HepG2 (cell line): ENCODE data around the gene MTSS2. TPM values are rescaled to one million over a fixed set of nuclear protein-coding genes. Genes with fewer than 3 reads are reported as not detected.

Source experiments
- CHD4 ChIP-seq: fragments of 200-600 bp; sonication (generic); IDR thresholded peaks from 2 replicates; pipeline ENCODE4 v1.7.0; 2017; ENCODE audit warnings: mild to moderate bottlenecking, low read length, borderline replicate concordance
- DNMT1 ChIP-seq: sonication (generic); formaldehyde crosslinking; IDR thresholded peaks from 2 replicates; pipeline ENCODE4 v1.5.1; 2020; ENCODE audit warnings: mild to moderate bottlenecking, missing genetic modification reagents
- ISL2 ChIP-seq: sonication (generic); formaldehyde crosslinking; IDR thresholded peaks from 2 replicates; pipeline ENCODE4 v1.5.0; 2020; ENCODE audit warnings: missing genetic modification reagents
- KLF11 ChIP-seq: IDR thresholded peaks from 2 replicates; pipeline ENCODE4 v1.6.1; 2016; ENCODE audit warnings: missing compliant biosample characterization
- NBN ChIP-seq: fragments of 450-650 bp; conservative IDR thresholded peaks from 2 replicates; pipeline ENCODE4 v1.6.1; 2017
- NFKBIZ ChIP-seq: IDR thresholded peaks from 2 replicates; pipeline ENCODE4 v1.6.1; 2018; ENCODE audit warnings: missing genetic modification reagents, missing compliant biosample characterization
- PATZ1 ChIP-seq: sonication (generic); formaldehyde crosslinking; IDR thresholded peaks from 2 replicates; pipeline ENCODE4 v1.4.0; 2020; ENCODE audit warnings: missing genetic modification reagents
- PHF5A ChIP-seq: IDR thresholded peaks from one replicate; pipeline ENCODE4 v1.6.1; 2018; ENCODE audit warnings: low read depth, missing genetic modification reagents; ENCODE audit not compliant: unreplicated experiment
- SAP130 ChIP-seq: IDR thresholded peaks from 2 replicates; pipeline ENCODE4 v1.6.1; 2016; ENCODE audit warnings: low read depth
- TBX2 ChIP-seq: sonication (generic); formaldehyde crosslinking; IDR thresholded peaks from 2 replicates; pipeline ENCODE4 v1.5.0; 2020; ENCODE audit warnings: missing genetic modification reagents, mild to moderate bottlenecking, borderline replicate concordance
- ZFP36 ChIP-seq: fragments of 150-350 bp; IDR thresholded peaks from 2 replicates; pipeline ENCODE4 v1.6.1; 2018; ENCODE audit warnings: borderline replicate concordance, low read length, low read depth; ENCODE audit not compliant: partially characterized antibody
- ZIK1 ChIP-seq: sonication (generic); formaldehyde crosslinking; IDR thresholded peaks from 2 replicates; pipeline ENCODE4 v1.5.0; 2020; ENCODE audit warnings: mild to moderate bottlenecking, low read depth, missing genetic modification reagents, borderline replicate concordance
- ZNF326 ChIP-seq: sonication (generic); formaldehyde crosslinking; IDR thresholded peaks from 2 replicates; pipeline ENCODE4 v1.4.0; 2020; ENCODE audit warnings: missing genetic modification reagents, borderline replicate concordance
- ZNF766 ChIP-seq: sonication (generic); formaldehyde crosslinking; IDR thresholded peaks from 2 replicates; pipeline ENCODE4 v1.5.0; 2020; ENCODE audit warnings: missing genetic modification reagents, borderline replicate concordance
- ZNF772 ChIP-seq: sonication (generic); formaldehyde crosslinking; IDR thresholded peaks from 2 replicates; pipeline ENCODE4 v1.5.0; 2020; ENCODE audit warnings: mild to moderate bottlenecking, missing genetic modification reagents
- ZSCAN30 ChIP-seq: sonication (generic); formaldehyde crosslinking; IDR thresholded peaks from 2 replicates; pipeline ENCODE4 v1.5.0; 2020; ENCODE audit warnings: mild to moderate bottlenecking, missing genetic modification reagents
- polyA plus RNA-seq, 8 experiments: library from polyadenylated mRNA; depleted of rRNA in 3 of 8; stranded (reverse) in 7 of 8; unstranded in 1 of 8; fragments of >200 nt; fragmentation: Illumina TruSeq in 4 of 8; extraction: Trizol in 4 of 8; gene quantifications; 2 replicates each; pipeline versions ENCODE4 v1.2.1 to v1.2.3, GENCODE V29; 2011 to 2016; ENCODE audit warnings: low read depth in 4 of 8, missing spikeins in 1 of 8, mixed read lengths in 1 of 8; ENCODE audit not compliant: insufficient read depth in 1 of 8
- total RNA-seq, 5 experiments: library from RNA; depleted of rRNA; stranded (reverse); fragments of >200 nt; fragmentation: Illumina TruSeq; extraction: Trizol; gene quantifications; 2 replicates each; pipeline ENCODE4 v1.2.3, GENCODE V29; 2016; ENCODE audit warnings: low read depth in 1 of 5
- TF ChIP-seq, protein P1 (sequence below): sonication (generic); formaldehyde crosslinking; IDR thresholded peaks from 2 replicates; pipeline ENCODE4 v1.8.1; 2023; ENCODE audit warnings: mild to moderate bottlenecking, inconsistent platforms, moderate library complexity, missing genetic modification reagents, borderline replicate concordance
- TF ChIP-seq, protein P2 (sequence below), 2 experiments: IDR thresholded peaks; 2 replicates each; pipeline ENCODE4 v1.6.1; 2011 to 2012; ENCODE audit warnings: low read length in 2 of 2, borderline replicate concordance in 1 of 2, low read depth in 1 of 2, mild to moderate bottlenecking in 1 of 2, moderate library complexity in 1 of 2
- TF ChIP-seq, protein P3 (sequence below): sonication (generic); formaldehyde crosslinking; IDR thresholded peaks from 2 replicates; pipeline ENCODE4 v1.4.0; 2020; ENCODE audit warnings: missing genetic modification reagents

Gene MTSS2
- total and polyA plus RNA-seq, 2 of the 13 experiments (the other 11 are each of a cell fraction or from before 2014, with no cell fraction given): 132 to 242 TPM

- no peak for TF ChIP-seq CHD4
- TF ChIP-seq, protein P1, sequence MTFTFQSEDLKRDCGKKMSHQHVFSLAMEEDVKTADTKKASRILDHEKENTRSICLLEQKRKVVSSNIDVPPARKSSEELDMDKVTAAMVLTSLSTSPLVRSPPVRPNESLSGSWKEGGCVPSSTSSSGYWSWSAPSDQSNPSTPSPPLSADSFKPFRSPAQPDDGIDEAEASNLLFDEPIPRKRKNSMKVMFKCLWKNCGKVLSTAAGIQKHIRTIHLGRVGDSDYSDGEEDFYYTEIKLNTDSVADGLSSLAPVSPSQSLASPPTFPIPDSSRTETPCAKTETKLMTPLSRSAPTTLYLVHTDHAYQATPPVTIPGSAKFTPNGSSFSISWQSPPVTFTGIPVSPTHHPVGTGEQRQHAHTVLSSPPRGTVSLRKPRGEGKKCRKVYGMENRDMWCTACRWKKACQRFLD (CRISPR knock-in tag): 0 out of 2 replicates have a peak, but pooled peaks have one; percentile 87
- peak; percentile 43; the same call in 1 of the 2 replicates for TF ChIP-seq ZNF766 (CRISPR knock-in tag)
- no peak for TF ChIP-seq NBN
- TF ChIP-seq PATZ1 (CRISPR knock-in tag): peak; percentile 90
- TF ChIP-seq TBX2 (CRISPR knock-in tag): peak; percentile 79
- TF ChIP-seq ZFP36: no peak
- TF ChIP-seq ZNF772: no peak; the same call in none of the 2 replicates
- TF ChIP-seq, protein P2, sequence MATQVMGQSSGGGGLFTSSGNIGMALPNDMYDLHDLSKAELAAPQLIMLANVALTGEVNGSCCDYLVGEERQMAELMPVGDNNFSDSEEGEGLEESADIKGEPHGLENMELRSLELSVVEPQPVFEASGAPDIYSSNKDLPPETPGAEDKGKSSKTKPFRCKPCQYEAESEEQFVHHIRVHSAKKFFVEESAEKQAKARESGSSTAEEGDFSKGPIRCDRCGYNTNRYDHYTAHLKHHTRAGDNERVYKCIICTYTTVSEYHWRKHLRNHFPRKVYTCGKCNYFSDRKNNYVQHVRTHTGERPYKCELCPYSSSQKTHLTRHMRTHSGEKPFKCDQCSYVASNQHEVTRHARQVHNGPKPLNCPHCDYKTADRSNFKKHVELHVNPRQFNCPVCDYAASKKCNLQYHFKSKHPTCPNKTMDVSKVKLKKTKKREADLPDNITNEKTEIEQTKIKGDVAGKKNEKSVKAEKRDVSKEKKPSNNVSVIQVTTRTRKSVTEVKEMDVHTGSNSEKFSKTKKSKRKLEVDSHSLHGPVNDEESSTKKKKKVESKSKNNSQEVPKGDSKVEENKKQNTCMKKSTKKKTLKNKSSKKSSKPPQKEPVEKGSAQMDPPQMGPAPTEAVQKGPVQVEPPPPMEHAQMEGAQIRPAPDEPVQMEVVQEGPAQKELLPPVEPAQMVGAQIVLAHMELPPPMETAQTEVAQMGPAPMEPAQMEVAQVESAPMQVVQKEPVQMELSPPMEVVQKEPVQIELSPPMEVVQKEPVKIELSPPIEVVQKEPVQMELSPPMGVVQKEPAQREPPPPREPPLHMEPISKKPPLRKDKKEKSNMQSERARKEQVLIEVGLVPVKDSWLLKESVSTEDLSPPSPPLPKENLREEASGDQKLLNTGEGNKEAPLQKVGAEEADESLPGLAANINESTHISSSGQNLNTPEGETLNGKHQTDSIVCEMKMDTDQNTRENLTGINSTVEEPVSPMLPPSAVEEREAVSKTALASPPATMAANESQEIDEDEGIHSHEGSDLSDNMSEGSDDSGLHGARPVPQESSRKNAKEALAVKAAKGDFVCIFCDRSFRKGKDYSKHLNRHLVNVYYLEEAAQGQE (IDR thresholded peaks at IDR 0.05; ENCODE audit: borderline replicate concordance in 1 of 2, low read depth in 1 of 2, low read length in 2 of 2): 0 out of 4 replicates have a peak, but pooled peaks of 1 of the 2 experiments have one; percentile 24
- TF ChIP-seq SAP130: peak; percentile 19; the same call in 1 of the 2 replicates
- no peak for TF ChIP-seq KLF11 (CRISPR knock-in tag)
- TF ChIP-seq PHF5A (CRISPR knock-in tag): no peak
- no peak for TF ChIP-seq ZSCAN30
- peak; percentile 83 for TF ChIP-seq ISL2 (CRISPR knock-in tag)
- no peak for TF ChIP-seq ZNF326
- TF ChIP-seq NFKBIZ (CRISPR knock-in tag): no peak
- TF ChIP-seq DNMT1 (CRISPR knock-in tag): no peak
- TF ChIP-seq ZIK1 (CRISPR knock-in tag): no peak
- TF ChIP-seq, protein P3, sequence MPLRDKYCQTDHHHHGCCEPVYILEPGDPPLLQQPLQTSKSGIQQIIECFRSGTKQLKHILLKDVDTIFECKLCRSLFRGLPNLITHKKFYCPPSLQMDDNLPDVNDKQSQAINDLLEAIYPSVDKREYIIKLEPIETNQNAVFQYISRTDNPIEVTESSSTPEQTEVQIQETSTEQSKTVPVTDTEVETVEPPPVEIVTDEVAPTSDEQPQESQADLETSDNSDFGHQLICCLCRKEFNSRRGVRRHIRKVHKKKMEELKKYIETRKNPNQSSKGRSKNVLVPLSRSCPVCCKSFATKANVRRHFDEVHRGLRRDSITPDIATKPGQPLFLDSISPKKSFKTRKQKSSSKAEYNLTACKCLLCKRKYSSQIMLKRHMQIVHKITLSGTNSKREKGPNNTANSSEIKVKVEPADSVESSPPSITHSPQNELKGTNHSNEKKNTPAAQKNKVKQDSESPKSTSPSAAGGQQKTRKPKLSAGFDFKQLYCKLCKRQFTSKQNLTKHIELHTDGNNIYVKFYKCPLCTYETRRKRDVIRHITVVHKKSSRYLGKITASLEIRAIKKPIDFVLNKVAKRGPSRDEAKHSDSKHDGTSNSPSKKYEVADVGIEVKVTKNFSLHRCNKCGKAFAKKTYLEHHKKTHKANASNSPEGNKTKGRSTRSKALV (CRISPR knock-in tag): peak; percentile 66; the same call in 1 of the 2 replicates
Observed at GRCh38 chr16:70683146-70683944, 2.5 kb downstream of the MTSS2 start (continued).
